Kidney (tissue), 14 donors: ENCODE results near the gene HNRNPF. TPM values are rescaled to one million over a fixed set of nuclear protein-coding genes. Genes with fewer than 3 reads are reported as not detected.

ENCODE experiments used
- DNase-seq, 5 donors: peaks; one replicate each; pipeline ENCODE4 v3.0.0-alpha.2; 2013 to 2020
- FAIRE-seq: peaks from 2 replicates; lab custom pipeline; 2012; peaks lifted over from hg19 to GRCh38; lab: Jason Lieb, UNC
- H3K27ac ChIP-seq, 2 donors: one replicate each; pipeline ENCODE4 v1.7.0; 2013; ENCODE audit warnings: low read depth in 2 of 2, low read length in 2 of 2, inconsistent platforms in 1 of 2
- H3K27me3 ChIP-seq: one replicate; pipeline ENCODE4 v1.7.1; 2013; ENCODE audit warnings: low read length, inconsistent platforms; ENCODE audit not compliant: control insufficient read depth, insufficient read depth
- H3K36me3 ChIP-seq, 3 donors: one replicate each; pipeline versions ENCODE4 v1.7.0 to v1.7.1; 2013; ENCODE audit warnings: low read length in 3 of 3, control low read depth in 1 of 3, inconsistent platforms in 1 of 3; ENCODE audit not compliant: insufficient read depth in 3 of 3, control insufficient read depth in 2 of 3
- H3K4me1 ChIP-seq, 3 donors: one replicate each; pipeline versions ENCODE4 v1.7.0 to v1.7.1; 2013; ENCODE audit warnings: low read length in 3 of 3, inconsistent platforms in 1 of 3, low read depth in 1 of 3; ENCODE audit not compliant: control insufficient read depth in 2 of 3, insufficient read depth in 2 of 3
- H3K4me3 ChIP-seq, 3 donors: one replicate each; pipeline versions ENCODE4 v1.7.0 to v1.8.1; 2013; ENCODE audit warnings: low read length in 3 of 3, control low read depth in 1 of 3, inconsistent platforms in 1 of 3
- H3K9ac ChIP-seq, 3 donors: one replicate each; pipeline versions ENCODE4 v1.7.0 to v1.7.1; 2013; ENCODE audit warnings: low read length in 3 of 3, control low read depth in 1 of 3, inconsistent platforms in 1 of 3
- H3K9me3 ChIP-seq, 3 donors: one replicate each; pipeline versions ENCODE4 v1.7.0 to v1.7.1; 2013; ENCODE audit warnings: low read length in 3 of 3, control low read depth in 1 of 3, inconsistent platforms in 1 of 3; ENCODE audit not compliant: control insufficient read depth in 2 of 3, insufficient read depth in 1 of 3
- CTCF ChIP-seq: IDR thresholded peaks from 3 replicates; pipeline ENCODE4 v1.5.1; 2012; ENCODE audit warnings: mild to moderate bottlenecking, moderate library complexity, borderline replicate concordance; ENCODE audit not compliant: insufficient read depth; ENCODE audit errors: extremely low read depth
- intact Hi-C: fragments of 100-400 bp; cut with DNase I; formaldehyde crosslinking; loops from one replicate; pipeline ENCODE4 v1.11.1; 2022
- polyA plus RNA-seq: library from polyadenylated mRNA; stranded (reverse); fragments of 350-450 nt; fragmentation: Illumina TruSeq; extraction: RNeasy Lipid Tissue Mini Kit (QIAGEN cat#74804); gene quantifications from one replicate; pipeline ENCODE4 v1.2.3, GENCODE V29; 2014; ENCODE audit warnings: low read depth, low replicate concordance; ENCODE audit not compliant: insufficient read depth
- total RNA-seq: library from RNA; stranded (reverse); fragmentation: NEBNext Ultra II Directional; extraction: Animal tissue kit (Norgen Biotek cat#: 25700); gene quantifications from one replicate; pipeline ENCODE4 v1.2.1, GENCODE V29; 2021
- donor health status: control.
- donor health status: control.
- donor health status: control.
- donor health status: control.
- donor health status: control.
- donor health status: DM: yes; HTN: yes; CAD: no.
- donor health status: Normal renal cell carcinoma (clear cell type).

The HNRNPF gene
- total and polyA plus RNA-seq, 2 donors from 2014 or later = 74.0 to 190 TPM

- Histone ChIP-seq H3K9me3 (no peaks in the 10 kb centered on the region), H3K36me3 (no peaks in the 10 kb centered on the region), H3K27ac (peak overlapping the region; percentile 93 to 94), H3K4me1 (peaks cover 0 to 3% (median 0%) of the 10 kb centered on the region in 3 donors), H3K9ac (peak overlapping the region; percentile 16 to 56 (median 20)), H3K4me3 (peak overlapping the region; percentile 52 to 58 (median 55)), H3K27me3 (no peaks in the 10 kb centered on the region)
- peak in 1 of 5 donors; percentile 79 for DNase-seq
- no peak for FAIRE-seq
- intact Hi-C loops = no loop called here
- TF ChIP-seq CTCF = no peak
These were observed 11.0 kb upstream of the HNRNPF start for GRCh38 chr10:43419997-43420368.

- Histone ChIP-seq H3K9me3 (no peaks in the 10 kb centered on the region), H3K27ac (no peak overlapping the region), H3K9ac (no peak overlapping the region), H3K4me3 (no peak overlapping the region), H3K27me3 (no peaks in the 10 kb centered on the region), H3K4me1 (peaks cover 0 to 3% (median 0%) of the 10 kb centered on the region in 3 donors), H3K36me3 (no peaks in the 10 kb centered on the region)
- FAIRE-seq = no peak
- no peak for TF ChIP-seq CTCF
- intact Hi-C loops = no loop called here
- peak in 1 of 5 donors; percentile 18 for DNase-seq
These were observed 9.2 kb upstream of the HNRNPF start for GRCh38 chr10:43417950-43418768.

GRCh38 chr10:43415544-43415943 is 6.6 kb upstream of the HNRNPF start:
- Histone ChIP-seq H3K4me1 (peaks cover 0 to 3% (median 0%) of the 10 kb centered on the region in 3 donors), H3K27ac (no peak overlapping the region), H3K9me3 (no peaks in the 10 kb centered on the region), H3K27me3 (no peaks in the 10 kb centered on the region), H3K9ac (no peak overlapping the region), H3K36me3 (no peaks in the 10 kb centered on the region), H3K4me3 (no peak overlapping the region)
- TF ChIP-seq CTCF = no peak
- DNase-seq (no peak), FAIRE-seq (no peak)
- intact Hi-C loops = no loop called here

- Histone ChIP-seq H3K4me3 (no peak overlapping the region), H3K27me3 (no peaks in the 10 kb centered on the region), H3K36me3 (no peaks in the 10 kb centered on the region), H3K9ac (no peak overlapping the region), H3K4me1 (no peaks in the 10 kb centered on the region), H3K9me3 (no peaks in the 10 kb centered on the region), H3K27ac (no peak overlapping the region)
- no peak for FAIRE-seq
- no peak for TF ChIP-seq CTCF
- no peak for DNase-seq
- intact Hi-C loops = no loop called here
These were observed 2.5 kb upstream of the HNRNPF start for GRCh38 chr10:43411536-43411935.
